GM18951 (cell line): ENCODE measurements around the gene EBF3.

Source experiments
- POLR2A ChIP-seq: IDR thresholded peaks from 4 replicates; pipeline ENCODE4 v1.6.1; 2011; ENCODE audit warnings: mild to moderate bottlenecking; ENCODE audit not compliant: insufficient read length, insufficient read depth; ENCODE audit errors: extremely low read depth
- in situ Hi-C: fragments of 300-500 bp; cut with MboI; formaldehyde crosslinking; loops from one replicate; pipeline ENCODE4 v1.12.0; 2022; ENCODE audit warnings: low sequenced_read_pairs, mixed read lengths, inconsistent platforms; ENCODE audit not compliant: unreplicated experiment

The EBF3 gene

DNA sequence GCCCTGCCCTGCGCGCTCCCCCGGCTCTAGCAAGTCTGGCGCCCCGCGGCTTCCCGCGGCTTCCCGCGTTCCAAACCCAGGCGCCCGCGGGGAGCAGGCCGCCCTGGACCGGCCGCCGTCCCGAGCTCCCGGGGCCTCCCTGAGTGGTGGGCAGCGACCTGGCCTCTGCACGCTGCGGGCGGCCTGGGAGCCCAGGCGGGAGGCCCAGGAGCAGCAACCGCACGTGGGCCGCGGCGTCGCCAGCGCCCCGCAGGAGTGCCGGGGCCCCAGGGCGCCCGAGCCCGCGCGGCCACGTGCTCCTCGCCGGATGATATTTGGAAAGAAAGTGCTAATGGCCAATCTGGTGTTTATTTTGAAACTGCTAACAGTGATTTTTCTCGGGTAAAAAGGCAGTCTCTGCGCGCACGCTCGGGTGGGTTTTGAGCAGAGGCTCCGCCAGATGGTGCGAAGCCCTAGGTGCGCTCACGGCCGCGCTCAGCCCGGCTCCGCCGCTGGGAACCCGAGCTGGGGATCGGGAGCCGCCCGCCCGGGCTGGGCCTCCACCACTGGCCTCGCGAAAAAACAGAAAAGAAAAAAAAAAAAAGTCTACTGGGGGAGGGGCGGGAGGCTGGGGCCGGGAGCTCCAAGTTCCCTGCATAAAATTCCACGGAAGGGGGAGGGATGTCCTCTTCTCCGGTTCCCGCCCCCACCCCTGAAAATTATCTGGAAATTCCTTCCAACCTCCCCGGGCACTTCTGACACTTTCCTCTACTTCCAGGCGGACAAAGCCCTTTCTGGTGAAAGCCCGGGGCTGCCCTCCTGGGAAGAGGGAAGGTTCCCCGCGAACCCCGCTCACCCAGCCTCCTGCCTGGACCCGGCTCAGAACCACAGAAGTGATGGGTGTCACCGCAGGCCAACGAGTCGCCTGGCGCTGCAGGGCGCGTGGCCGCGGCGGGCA is 4.3 kb downstream of the EBF3 start:
- in situ Hi-C loops = no loop called here
- TF ChIP-seq POLR2A = no peak

DNA sequence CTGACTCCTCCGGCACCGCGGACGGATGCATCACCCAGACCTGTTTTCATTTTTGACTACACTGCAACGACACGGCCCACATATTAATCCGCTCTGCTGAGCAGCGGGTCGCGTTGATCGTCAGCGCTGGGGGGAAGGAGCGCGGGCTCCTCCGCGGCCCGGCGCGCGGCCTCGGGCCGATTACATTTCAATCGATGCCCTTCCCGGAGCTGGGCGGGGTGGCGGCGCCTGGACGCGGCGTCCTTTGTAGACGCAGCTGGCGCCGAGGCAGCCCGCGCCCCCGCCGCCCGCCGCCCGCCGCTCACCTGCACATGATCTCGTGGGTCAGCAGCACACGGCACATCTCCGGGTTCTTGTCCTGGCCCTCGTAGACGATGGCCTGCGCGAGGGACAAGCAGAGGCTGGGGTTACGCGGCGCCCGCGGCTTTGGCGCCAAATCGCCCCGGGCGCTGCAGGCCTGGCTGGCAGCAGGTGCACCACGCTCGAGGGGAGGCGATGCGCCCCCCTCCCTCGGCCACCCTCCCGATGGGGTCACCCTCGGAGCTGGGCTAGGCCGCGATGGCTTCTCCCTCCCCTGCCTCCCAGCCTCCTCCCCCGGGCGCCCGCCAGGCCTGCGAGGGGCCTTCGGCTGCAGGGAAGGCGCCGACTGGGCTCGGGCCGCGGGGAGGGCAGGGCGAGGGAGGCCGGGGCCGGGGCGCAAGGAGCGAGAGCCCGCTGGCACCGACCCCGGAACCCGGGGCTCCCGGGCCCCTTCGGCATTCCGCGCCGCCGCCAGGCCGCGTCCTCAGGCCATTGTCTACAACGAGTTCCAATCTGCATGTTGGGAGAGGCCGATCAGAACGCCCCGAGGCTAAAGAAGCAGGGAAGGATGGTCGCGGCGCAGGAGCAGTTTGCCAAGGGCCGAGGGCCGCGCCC is 5.2 kb downstream of the EBF3 start:
- in situ Hi-C loops = no loop called here
- TF ChIP-seq POLR2A = no peak

DNA sequence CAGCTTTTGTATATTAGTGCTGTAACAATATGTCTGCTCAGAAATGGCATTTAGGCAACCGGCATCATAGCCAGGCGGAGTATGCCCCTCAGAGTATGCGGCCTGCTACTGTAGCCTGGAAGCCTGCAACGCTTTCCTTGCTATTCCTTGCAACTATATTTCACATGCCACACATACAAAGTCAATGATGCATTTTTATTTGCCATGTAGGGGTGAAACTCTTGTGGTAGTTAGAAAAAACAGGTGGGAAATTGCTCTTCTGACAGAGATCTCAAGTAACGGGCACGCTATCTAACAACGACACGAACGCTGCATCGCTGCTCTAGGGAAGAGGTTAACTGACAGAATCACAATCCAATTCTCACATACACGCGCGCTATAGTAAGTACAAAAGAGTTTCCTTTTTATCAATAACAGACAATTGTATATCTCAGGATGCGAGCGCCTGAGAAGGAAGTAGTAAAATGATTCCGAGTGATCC is 5.9 kb downstream of the EBF3 start:
- in situ Hi-C loops = no loop called here
- TF ChIP-seq POLR2A = no peak

DNA sequence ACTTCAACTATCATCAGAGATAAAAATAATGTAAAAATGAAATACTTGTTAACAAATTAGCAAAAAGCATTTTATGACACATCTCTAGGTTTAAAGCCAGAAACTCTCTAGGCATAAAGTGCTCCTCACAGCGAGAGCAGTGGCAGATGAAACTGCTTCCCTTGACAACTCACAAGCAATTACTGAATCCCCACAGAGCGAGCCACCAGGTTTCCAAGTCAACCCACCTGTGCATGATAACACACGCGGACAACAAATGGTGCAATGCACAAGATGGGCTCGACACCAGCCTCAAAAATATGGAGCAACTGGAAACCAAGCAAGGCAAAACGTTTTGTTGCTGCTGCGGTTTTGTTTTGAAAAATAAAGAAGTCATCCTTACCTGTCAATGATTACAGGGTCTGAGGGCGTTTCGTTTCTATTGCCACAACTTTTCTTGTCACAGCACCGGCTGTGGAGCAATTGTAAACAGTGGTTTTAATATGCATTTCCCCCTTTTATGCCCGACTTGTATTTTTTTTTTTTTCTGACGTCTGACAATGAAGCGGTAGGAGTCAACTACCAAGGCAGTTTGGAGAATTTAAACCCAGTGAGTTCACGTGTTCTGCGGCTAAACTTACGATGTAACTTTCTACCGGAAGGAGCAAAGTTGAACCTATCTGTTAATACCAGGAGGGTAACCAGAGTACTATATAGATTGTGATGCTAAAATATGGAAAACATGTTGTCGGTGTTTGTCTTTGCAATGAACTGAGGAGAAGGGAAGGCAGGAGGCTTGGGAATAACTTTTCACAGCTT is 7.0 kb downstream of the EBF3 start:
- TF ChIP-seq POLR2A = no peak
- in situ Hi-C loops = no loop called here

DNA sequence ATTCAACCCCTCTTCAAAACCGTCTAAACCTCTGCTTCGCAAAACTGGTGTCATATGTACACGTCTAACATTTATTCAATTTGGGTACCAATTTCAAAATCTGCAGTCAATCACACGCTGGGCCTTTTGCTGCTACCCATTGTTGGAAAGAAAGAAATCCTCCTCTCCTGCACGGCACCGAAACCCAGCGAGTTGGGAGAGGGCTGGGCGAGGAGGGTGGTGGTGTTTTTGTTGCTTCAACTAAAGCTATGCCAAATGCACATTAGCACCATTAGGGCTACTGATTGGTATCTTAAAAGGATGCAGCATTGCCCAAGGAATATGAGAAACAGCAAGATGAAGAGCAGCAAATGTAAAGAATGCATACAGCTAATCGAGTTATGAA is 7.8 kb downstream of the EBF3 start:
- in situ Hi-C loops = no loop called here
- TF ChIP-seq POLR2A = no peak

DNA sequence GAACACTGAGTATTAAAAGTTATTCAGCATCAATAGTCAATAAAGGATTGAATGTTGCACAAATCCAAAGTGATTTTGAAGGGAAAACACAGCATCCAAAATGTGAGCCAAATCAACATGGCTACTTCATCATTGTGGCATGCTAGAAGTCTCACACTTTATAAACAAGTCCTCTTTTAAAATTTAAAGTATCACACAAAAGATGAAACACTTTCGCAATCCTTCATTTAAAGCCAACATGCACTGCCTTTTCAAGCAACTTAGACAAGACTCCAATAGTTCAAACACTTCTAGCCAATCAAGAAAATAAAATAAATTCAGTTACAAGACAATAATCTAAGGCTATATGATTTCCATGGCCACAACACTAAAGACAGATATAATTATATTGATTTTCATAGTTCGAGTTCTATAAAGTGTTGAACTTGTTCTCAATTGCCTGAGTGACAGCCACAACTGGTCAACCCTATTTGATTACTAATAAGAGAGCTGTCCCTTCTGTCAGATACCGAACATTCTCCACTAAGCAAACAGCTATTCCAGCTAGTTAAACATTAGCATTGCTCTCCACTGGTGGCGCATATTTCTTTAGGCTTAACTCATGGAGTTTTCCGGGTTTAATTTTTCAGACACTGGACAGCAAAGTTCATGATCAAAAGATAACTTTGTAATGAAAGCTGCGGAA is 8.3 kb downstream of the EBF3 start:
- in situ Hi-C loops = no loop called here
- no peak for TF ChIP-seq POLR2A

DNA sequence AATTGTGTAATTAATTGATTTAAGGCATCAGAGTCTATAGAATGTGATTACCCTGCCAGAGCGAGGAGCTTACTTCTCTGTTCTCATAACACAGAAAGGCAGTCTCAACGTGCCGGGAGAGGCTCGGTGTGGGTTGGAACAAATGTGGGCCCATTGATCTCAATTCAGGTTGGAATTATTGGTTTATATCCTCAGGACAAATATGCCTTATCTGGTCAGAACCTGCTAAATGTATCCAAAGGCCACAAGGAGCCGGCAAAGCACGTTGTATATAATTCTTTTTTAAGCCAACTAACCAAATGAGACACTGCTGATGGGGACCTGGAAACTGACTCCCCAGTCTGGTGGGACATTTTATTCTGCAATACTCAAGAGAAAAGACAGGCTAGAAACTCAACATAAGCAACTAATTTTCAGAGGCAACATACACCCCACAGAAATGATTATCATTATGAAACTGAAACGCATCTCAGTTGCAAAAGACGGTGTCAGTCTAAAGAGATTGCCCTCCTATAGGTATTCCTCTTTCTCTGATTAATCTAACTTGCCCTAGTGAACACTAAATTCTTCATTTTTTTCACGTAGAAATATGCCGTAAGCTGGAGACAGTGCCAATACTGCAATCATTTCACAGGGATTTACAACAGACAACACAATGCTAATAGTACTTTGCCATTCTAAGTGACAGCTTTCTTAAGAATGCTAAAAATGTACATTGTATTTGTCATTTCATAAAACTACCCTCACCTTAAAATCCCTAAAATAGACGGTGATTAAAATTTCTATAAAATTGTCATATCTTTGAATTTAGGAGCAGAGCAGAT is 9.4 kb downstream of the EBF3 start:
- in situ Hi-C loops = no loop called here
- no peak for TF ChIP-seq POLR2A

DNA sequence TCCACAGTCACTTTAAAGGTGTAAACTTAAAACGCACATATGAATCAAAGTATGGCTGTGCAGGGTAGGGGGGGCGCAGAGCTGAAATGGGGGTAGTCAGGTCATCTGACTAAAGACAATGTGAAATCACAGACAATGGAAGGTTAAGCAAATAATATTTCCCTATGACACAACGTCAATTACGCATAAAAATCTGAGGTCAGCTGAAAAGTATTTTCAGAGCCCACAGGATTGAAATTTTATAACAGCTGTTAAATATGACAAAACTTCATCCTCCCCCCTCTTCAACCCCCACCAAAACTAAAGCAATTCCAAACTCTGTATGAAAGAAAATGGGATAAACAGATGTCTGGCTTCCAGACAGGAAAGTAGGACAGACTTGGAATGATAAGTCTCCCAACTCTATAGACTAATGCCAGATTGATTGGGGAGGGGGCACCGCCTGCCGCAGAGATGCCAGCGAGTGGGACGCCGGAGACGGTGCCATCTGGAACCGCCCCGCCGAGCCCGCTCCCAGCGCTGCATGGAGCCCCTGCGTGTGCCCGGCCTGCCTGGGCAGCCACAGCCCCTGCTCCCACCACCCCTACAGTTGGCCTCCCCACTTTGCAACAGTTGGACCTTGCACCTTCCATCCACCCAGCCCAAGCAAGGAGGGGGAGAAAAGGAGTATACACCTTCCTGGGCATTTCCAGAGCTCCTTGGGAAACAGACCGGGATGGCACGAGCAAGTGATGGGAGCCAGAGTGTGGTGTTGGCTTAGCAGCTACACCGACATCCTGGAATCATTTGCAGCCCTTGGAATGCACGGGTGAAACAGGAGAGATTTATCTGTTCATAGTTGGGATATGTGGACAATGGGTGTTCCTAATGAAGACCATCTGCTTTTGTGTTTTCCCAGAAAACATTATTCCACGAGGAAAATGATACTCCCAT is 10.7 kb downstream of the EBF3 start:
- no peak for TF ChIP-seq POLR2A
- in situ Hi-C loops = no loop called here

DNA sequence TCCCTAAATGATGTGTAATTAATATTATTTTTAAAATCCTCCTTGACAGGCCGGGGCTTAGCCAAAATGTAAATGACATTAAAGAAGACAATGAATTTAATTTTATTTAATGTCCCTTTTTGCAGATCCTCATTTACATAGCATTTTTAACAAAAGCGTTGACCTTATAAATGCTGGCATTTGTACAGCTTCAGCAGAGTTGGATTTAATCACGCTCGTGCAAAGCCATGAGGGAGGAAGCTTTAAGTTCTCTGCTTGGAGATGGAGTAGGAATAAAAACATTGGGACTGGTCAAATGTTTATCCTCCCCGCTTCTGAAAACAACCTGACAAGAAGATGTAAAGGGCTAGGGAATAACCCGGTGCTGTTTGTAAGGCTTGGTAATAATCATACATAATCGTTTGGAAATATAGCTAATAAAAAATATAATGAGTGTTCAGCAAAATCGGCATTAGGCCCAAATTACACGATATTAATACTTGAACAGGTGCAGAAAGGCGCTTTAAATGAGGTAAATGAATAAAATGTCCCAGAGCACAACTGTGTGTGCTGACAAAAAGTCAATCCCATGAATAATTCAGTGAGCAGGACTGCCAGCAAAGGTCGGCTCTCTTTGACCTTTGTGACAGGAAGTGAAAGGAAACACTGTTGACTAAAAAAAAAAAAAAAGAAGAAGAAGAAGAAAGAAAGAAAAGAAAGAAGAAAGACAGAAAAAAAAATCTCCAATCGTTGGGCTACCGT is 11.5 kb downstream of the EBF3 start:
- in situ Hi-C loops = no loop called here
- no peak for TF ChIP-seq POLR2A

DNA sequence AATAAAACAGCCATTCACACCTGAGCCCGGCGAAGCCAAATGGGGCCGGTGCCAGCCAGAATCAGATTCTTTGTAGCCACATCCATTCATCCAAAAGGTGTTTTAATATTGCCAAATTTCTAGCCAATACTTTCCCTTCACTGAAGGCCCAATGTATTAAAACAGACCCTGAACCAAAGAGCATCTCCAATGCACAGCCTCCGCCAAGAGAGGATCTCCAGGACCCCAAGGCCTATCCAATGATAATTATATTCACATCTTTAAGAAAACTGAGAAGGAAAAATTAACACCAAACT is 12.2 kb downstream of the EBF3 start:
- TF ChIP-seq POLR2A = no peak
- in situ Hi-C loops = no loop called here
